ENCODE results near the gene MMP24.

- TF ChIP-seq POLR2A (IDR thresholded peaks at IDR 0.05) (no peak), CTCF (IDR thresholded peaks at IDR 0.05) (no peak)
These were observed 91.1 kb downstream of the MMP24 start for GRCh38 chr20:35317416-35318210.
